PC-3 (cell line): ENCODE data around the gene PSMA5.

ENCODE experiments used
- EZH2 ChIP-seq: fragments of 300-600 bp; sonication (generic); IDR thresholded peaks from one replicate; pipeline ENCODE4 v1.6.1; 2017; ENCODE audit warnings: antibody characterized with exemption, mild to moderate bottlenecking, low read length; ENCODE audit not compliant: unreplicated experiment
- TF ChIP-seq, protein P1 (sequence below): fragments of 300-600 bp; sonication (generic); conservative IDR thresholded peaks from 2 replicates; pipeline ENCODE4 v1.5.1; 2017; ENCODE audit warnings: antibody characterized with exemption, low read depth, mild to moderate bottlenecking, low read length

DNA sequence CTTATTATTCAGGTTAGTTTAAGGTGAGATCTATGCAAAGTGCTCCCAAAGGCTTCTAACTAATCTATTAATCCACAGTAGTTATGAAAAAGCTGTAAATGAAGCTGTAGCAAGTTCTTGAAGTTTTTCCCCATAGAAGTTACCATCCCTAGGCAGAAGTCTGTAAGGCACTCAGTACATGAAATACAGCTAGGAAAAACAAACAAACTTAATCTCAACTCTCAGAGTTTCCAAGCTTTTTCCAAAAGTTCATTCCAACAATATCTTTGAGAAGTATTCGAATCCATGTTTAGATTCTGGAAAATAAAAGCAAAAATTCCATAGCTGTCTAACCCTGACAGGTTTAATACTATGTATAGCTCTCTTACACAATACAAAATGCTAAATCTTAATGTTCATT is 69.7 kb downstream of the PSMA5 start:
- TF ChIP-seq, protein P1, sequence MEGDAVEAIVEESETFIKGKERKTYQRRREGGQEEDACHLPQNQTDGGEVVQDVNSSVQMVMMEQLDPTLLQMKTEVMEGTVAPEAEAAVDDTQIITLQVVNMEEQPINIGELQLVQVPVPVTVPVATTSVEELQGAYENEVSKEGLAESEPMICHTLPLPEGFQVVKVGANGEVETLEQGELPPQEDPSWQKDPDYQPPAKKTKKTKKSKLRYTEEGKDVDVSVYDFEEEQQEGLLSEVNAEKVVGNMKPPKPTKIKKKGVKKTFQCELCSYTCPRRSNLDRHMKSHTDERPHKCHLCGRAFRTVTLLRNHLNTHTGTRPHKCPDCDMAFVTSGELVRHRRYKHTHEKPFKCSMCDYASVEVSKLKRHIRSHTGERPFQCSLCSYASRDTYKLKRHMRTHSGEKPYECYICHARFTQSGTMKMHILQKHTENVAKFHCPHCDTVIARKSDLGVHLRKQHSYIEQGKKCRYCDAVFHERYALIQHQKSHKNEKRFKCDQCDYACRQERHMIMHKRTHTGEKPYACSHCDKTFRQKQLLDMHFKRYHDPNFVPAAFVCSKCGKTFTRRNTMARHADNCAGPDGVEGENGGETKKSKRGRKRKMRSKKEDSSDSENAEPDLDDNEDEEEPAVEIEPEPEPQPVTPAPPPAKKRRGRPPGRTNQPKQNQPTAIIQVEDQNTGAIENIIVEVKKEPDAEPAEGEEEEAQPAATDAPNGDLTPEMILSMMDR: no peak
- no peak for TF ChIP-seq EZH2
